Islet precursor cell (in vitro differentiated cells): ENCODE data around the gene DPT.

ENCODE experiments used
- DNase-seq: peaks from one replicate; pipeline ENCODE4 v3.0.0-alpha.2; 2018

Gene DPT

GRCh38 chr1:168654198-168654915, 74.6 kb downstream of the DPT start:
- DNase-seq = no peak

- no peak for DNase-seq
Measured at GRCh38 chr1:168653567-168653966, 75.4 kb downstream of the DPT start.

- no peak for DNase-seq
Measured at GRCh38 chr1:168645721-168646120, 83.3 kb downstream of the DPT start.
